GM18505 (cell line): ENCODE results near the gene SH3PXD2A.

Source experiments
- ATAC-seq: cut with Tn5 transposase; IDR thresholded peaks from one replicate; pipeline ENCODE4 v1.9.1; 2021; ENCODE audit not compliant: unreplicated experiment
- POLR2A ChIP-seq: IDR thresholded peaks from 4 replicates; pipeline ENCODE4 v1.6.1; 2011; ENCODE audit warnings: borderline replicate concordance; ENCODE audit not compliant: insufficient read depth, insufficient read length; ENCODE audit errors: extremely low read depth

Gene SH3PXD2A

GRCh38 chr10:103799341-103799740, 56.0 kb downstream of the SH3PXD2A start:
- no peak for TF ChIP-seq POLR2A

GRCh38 chr10:103798511-103798910, 56.9 kb downstream of the SH3PXD2A start:
- TF ChIP-seq POLR2A, result no peak
- ATAC-seq, result no peak

More at GRCh38 chr10:103799341-103799740, 56.0 kb downstream of the SH3PXD2A start:
- no peak for ATAC-seq

DNA sequence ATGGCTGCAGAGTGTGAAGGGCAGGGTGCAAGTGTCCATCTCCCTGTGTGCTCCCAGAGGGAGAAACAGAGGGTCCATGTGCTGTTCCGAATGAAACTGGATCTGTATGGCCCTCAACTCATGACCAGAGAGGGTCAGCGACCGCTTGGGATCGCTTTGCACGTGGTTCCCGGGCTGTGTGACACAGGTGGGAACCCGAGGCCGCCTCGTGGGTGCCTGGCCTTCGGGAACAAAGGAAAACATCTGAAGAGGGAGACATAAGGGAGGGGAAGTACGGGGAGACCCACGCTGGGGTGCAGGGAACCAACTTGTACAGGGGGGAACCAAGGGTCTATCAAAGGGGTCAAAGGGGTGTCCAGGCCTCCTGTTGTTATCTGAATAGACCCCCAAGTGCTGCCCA, 57.5 kb downstream of the SH3PXD2A start:
- no peak for ATAC-seq
- TF ChIP-seq POLR2A, result no peak

DNA sequence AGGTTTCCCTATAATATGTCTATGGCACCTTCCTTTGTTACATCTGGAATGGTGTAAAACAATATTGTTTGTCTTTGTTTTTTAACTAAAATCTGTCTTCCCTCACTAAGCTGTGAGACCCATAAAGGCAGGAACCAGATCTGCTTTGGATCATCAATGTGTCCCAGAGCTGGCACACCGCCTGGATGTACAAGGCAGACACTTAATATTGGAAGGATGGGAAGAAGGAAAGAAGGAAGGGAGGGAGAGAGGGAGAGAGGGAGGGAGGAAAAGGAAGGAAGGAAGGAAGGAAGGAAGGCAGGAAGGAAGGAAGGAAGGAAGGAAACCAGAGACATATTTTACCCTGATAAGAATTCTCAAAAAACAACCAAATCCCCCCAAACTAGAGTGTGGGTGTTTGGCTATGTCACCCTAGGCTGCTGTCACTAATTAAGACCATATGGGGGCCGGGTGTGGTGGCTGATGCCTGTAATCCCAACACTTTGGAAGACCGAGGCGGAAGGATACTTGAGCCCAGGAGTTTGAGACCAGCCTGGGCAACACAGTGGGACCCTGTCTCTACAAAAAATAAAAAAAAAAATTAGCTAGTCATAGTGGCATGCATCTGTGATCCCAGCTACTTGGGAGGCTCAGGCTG, 59.6 kb downstream of the SH3PXD2A start:
- TF ChIP-seq POLR2A, result no peak
- ATAC-seq, result no peak

GRCh38 chr10:103794996-103795395, 60.4 kb downstream of the SH3PXD2A start:
- no peak for TF ChIP-seq POLR2A
- ATAC-seq, result no peak

DNA sequence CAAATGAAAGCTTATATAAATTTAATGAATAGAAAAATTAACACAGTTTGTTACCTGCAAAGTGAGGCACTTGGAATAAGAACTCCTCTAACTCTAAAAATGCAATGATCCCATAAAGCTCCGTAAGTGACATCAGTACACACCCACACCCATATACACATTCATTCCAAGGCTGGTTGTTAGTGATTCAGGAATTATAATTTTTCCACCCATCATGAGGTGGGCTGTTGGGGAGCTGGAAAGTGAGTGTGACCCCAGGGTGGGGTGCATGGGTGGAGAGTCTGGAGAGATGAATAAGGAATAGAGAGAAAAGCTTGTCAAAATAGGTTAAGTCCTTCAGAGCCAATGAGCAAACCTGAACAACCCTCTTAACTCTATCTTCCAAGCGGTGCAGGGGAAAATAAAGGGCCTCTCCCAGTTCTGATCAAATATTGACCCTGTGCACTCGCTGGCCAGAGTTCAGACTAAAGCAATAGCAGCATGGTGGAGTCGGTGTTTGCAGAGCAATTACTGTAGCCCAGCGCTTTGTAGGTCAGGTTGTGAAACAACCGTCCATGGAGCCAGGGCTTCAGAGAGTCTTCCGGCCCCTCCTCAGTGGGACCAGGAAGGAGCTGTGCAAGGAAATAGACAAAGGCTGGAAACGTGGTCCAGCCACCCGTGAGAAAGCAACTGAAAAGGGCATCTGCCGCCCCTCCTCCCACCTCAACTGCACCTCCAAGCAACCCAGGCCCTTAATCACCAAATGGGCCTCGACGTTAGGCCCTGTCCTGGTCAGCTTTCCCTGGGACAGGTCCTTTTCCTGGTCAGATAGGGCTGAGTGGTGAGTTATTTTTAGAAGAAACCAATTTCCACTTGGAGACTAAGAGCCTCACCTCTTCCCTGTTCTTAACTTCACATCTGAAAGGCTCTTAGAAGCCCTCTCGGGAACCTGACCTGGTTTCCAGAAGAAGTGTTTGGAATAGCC, 61.2 kb downstream of the SH3PXD2A start:
- ATAC-seq, result no peak
- no peak for TF ChIP-seq POLR2A

DNA sequence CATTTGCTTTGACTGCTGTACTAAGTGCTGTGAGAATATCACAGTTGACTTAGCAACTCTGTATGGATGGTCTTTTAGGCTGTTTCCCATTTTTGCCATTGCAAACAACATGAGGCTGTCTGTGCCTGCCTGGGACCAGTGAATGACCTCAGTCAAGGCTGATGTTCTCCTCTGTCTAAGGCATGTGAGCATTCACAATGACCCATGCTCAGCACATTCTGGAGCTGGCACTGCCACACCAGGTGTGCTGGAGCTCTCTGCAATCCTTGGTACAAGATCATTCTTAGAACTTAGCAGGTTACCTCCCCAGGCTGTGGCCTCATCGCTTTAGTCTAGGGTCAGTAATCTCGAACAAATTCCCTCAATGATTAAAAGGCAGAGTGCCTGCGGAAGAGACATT, 61.9 kb downstream of the SH3PXD2A start:
- no peak for TF ChIP-seq POLR2A
- ATAC-seq, result no peak

GRCh38 chr10:103792547-103792946, 62.8 kb downstream of the SH3PXD2A start:
- TF ChIP-seq POLR2A, result no peak
- no peak for ATAC-seq

GRCh38 chr10:103791858-103792257, 63.5 kb downstream of the SH3PXD2A start:
- no peak for TF ChIP-seq POLR2A
- ATAC-seq, result no peak

- no peak for TF ChIP-seq POLR2A
Observed at GRCh38 chr10:103791291-103791690, 64.1 kb downstream of the SH3PXD2A start.

DNA sequence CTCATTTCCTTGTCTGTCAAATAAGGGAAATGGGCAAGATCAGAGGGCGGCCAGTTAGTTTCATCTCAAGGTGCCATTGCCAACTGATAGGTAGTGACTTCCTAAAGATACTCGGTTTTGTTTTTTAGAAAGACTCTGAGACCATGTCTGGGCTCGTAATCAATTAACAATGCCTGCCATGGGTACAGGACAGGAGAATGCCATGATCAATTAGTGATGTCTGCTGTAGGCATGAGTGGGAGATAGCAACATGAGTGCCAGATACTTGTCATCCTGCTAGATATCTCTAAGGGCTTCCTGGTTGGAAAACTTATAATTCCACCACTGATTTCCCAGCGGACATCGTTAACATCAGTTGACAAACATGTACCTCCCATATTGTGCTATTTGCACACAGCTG, 64.8 kb downstream of the SH3PXD2A start:
- TF ChIP-seq POLR2A, result no peak
- ATAC-seq, result no peak

More at GRCh38 chr10:103791291-103791690, 64.1 kb downstream of the SH3PXD2A start:
- ATAC-seq, result no peak

- ATAC-seq, result no peak
- TF ChIP-seq POLR2A, result no peak
Observed at GRCh38 chr10:103789771-103790201, 65.6 kb downstream of the SH3PXD2A start.

- no peak for TF ChIP-seq POLR2A
- no peak for ATAC-seq
Observed at GRCh38 chr10:103789161-103789560, 66.2 kb downstream of the SH3PXD2A start.

DNA sequence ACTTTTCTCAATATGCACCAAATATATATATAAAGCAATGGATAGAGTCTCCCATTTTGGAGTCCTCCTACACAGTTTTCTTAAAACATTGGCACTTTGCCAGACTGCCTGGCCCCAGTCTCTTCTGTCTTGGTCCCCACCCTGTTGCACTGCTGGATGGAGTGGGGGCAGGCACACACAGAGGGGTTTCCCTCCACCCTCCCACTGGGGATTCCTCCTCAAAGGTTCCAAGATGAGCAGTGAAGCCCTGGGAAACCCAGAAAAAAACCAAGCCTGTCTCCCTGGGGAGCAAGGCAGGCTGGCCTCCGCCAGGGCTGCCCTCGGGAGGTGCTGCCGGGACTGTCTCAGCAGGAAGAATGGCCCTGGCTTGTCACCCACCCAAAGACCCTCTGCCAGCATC, 68.0 kb downstream of the SH3PXD2A start:
- TF ChIP-seq POLR2A, result no peak
- no peak for ATAC-seq
